Activated naive CD4-positive, alpha-beta T cell treated with anti-CD3 and anti-CD28 coated beads, Interleukin-2, amount 10 ng/mL, durations not matched to agents 7 days and 5 days (primary cell): Measurements from ENCODE around the gene PLCG1.
"Not testable (repeated sequence)": the region's sequence is repeated elsewhere in the genome, so short reads cannot be mapped to it uniquely, and the experiment has no call there.

Experiments
- CTCF ChIA-PET: fragments of 350-600 bp; sonication (Branson Sonifier 250); formaldehyde crosslinking; loops from one replicate; lab custom pipeline; 2021; ENCODE audit warnings: antibody characterized with exemption; lab: Charles Lee
- DNase-seq: peaks from one replicate; pipeline ENCODE4 v3.0.0-alpha.2; 2020
- H3K27ac Mint-ChIP-seq: one replicate; pipeline ENCODE4 v1.8.0; 2021; ENCODE audit warnings: mild to moderate bottlenecking, moderate library complexity, mixed read lengths
- H3K27me3 Mint-ChIP-seq: one replicate; pipeline ENCODE4 v1.8.0; 2021; ENCODE audit warnings: mild to moderate bottlenecking, mixed read lengths
- H3K36me3 Mint-ChIP-seq: one replicate; pipeline ENCODE4 v1.8.0; 2021; ENCODE audit warnings: mixed read lengths
- H3K4me1 Mint-ChIP-seq: one replicate; pipeline ENCODE4 v1.8.0; 2021; ENCODE audit warnings: mixed read lengths
- H3K4me3 Mint-ChIP-seq: one replicate; pipeline ENCODE4 v1.8.0; 2021; ENCODE audit warnings: mild to moderate bottlenecking, moderate library complexity, mixed read lengths
- H3K9me3 Mint-ChIP-seq: one replicate; pipeline ENCODE4 v1.8.0; 2021; ENCODE audit warnings: mixed read lengths

Gene PLCG1

DNA sequence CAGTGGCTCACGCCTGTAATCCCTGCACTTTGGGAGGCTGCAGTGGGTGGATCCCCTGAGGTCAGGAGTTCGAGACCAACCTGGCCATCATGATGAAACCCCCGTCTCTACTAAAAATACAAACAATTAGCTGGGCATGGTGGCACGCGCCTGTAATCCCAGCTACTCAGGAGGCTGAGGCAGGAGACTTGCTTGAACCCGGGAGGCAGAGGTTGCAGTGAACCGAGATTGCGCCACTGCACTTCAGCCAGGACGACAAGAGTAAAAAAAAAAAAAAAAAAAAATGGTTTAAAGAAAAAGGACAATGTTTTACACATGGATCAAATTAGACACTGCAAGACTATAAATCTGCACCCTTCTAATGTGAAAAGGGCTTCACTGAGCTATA is 5.0 kb upstream of the PLCG1 start:
- H3K36me3 Mint-ChIP-seq, H3K27me3 Mint-ChIP-seq, H3K27ac Mint-ChIP-seq, DNase-seq, H3K4me3 Mint-ChIP-seq, H3K9me3 Mint-ChIP-seq: not testable (repeated sequence)
- H3K4me1 Mint-ChIP-seq: peaks cover 33% of the 10 kb centered on the region
- CTCF ChIA-PET: interaction anchor here (0.7 to 12.7 kb wide), 7 partner anchors 25 to 207 kb away, joined by 3 to 240 read pairs (median 4); no protein-coding TSS in a partner anchor

DNA sequence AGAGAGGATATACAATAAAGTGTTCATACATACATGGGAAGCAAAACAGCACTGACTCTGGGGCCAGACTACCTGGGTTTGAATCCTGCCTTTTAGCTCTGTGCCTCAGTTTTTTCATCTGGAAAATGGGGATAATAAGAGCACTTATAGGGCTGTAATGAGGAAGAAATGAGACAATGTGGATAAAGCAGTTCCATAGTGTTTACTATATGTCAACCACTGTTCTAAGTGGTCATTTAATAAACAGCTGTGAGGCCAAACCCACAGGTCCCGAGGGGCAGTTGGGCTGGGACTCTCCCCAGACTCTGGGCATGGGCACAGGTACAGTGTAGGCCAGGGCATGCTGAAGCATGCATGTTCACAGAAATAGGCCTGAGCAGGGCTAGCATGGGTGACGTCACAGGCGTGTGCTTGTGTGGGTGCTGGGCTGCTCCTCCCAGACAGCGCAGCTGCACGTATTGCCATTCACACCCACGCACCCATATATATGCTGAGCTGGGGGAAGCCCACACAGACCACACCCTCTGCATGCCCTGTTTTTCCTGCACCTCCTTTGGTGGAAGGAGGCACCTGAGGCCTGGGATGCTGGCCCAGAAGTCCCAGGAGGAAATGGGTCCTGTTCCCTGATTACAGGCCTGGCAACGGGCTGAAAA is 3.5 kb upstream of the PLCG1 start:
- peak; percentile 54 for DNase-seq
- CTCF ChIA-PET: interaction anchor here (1.1 to 12.7 kb wide), 19 partner anchors 9 to 208 kb away, joined by 4 to 240 read pairs (median 11); partner anchors contain the start of gene LPIN3
- no peaks in the 10 kb centered on the region for H3K9me3 Mint-ChIP-seq
- peaks cover 9% of the 10 kb centered on the region for H3K36me3 Mint-ChIP-seq
- no peak overlapping the region for H3K4me3 Mint-ChIP-seq
- H3K4me1 Mint-ChIP-seq: peaks cover 33% of the 10 kb centered on the region
- no peak overlapping the region for H3K27ac Mint-ChIP-seq
- H3K27me3 Mint-ChIP-seq: no peaks in the 10 kb centered on the region

DNA sequence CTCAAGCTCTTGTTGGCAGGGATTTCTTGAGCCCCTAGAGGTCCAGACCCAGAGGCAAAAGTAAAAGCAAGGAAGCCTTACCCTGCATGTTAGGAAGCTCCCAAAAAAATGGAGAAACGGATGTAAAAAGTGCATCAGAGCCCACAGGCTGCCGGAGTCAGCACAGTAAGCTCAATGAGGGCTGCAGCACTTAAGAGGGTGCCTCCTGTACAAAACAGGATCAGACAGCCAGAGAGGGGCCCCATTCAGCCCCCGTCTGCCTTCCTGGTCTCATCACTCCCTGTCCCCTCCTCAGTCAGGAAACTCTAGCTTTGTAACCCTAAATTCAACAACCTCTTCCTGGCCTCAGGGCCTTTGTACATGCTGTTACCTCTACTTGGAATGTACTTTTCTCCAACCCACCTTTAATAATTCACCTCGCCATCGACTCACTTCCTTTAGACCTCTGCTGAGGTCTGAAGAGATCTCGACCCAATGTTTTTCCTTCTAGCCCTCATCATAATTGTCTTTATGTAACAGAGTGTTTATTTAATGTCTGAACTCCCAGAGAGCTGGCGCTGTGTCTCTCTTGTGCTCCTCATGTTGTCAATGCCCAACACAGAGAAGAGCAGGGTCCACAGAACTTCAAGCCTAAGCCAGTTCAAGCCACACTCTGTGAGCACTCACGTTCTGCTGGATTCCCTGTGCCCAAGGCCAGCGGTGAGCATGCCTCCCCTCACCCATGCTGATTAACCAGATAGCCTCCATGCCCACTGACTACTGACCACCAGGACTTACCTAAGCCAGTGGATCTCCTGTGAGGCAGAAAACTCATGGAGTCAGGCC is 2.8 kb upstream of the PLCG1 start:
- peaks cover 14% of the 10 kb centered on the region for H3K36me3 Mint-ChIP-seq
- H3K4me3 Mint-ChIP-seq: no peak overlapping the region
- H3K27me3 Mint-ChIP-seq: no peaks in the 10 kb centered on the region
- DNase-seq: peak; percentile 19
- peaks cover 34% of the 10 kb centered on the region for H3K4me1 Mint-ChIP-seq
- CTCF ChIA-PET: interaction anchor here (0.7 to 12.7 kb wide), 30 partner anchors 9 to 207 kb away, joined by 3 to 240 read pairs (median 8); partner anchors contain the start of gene LPIN3
- H3K27ac Mint-ChIP-seq: no peak overlapping the region
- no peaks in the 10 kb centered on the region for H3K9me3 Mint-ChIP-seq

DNA sequence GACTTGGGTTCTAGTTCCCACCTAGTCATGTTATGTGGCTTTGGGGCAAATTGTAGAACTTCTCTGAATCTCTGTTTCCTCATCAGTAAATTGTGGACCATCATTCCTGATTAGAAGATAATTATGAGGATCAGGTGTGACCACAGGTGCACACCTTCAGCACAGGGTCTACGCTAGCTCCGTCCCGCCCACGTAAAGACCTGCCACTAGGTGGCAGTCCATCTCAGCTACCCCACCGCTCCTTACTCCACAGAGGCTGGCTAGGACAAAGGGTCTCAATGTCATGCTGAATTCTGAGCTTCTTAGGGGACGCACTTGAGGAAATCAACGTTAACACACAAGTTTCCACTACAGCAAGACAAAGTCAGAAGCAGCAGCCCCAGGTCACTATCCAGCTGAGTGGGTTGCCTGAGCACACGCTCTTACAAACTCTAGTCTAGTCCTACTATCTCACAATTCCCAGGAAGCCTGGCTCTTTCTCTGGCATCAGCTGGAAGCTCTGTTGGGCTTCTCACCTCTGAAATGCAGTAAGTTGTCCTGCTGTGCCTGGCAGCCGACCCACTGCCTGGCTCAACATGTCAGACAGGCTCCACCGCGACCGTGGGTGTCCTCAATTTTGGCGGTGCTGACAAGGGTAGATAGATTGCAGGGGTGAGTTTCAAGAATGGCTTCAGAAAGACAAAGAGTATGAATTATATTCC is 2.0 kb upstream of the PLCG1 start:
- no peaks in the 10 kb centered on the region for H3K27me3 Mint-ChIP-seq
- H3K4me1 Mint-ChIP-seq: peaks cover 40% of the 10 kb centered on the region
- H3K36me3 Mint-ChIP-seq: peaks cover 21% of the 10 kb centered on the region
- CTCF ChIA-PET: interaction anchor here (0.7 to 12.7 kb wide), 30 partner anchors 8 to 275 kb away, joined by 3 to 240 read pairs (median 8); partner anchors contain the start of gene LPIN3
- peak overlapping the region; percentile 79 for H3K4me3 Mint-ChIP-seq
- H3K9me3 Mint-ChIP-seq: no peaks in the 10 kb centered on the region
- DNase-seq: peak; percentile 74
- H3K27ac Mint-ChIP-seq: peak overlapping the region; percentile 89

DNA sequence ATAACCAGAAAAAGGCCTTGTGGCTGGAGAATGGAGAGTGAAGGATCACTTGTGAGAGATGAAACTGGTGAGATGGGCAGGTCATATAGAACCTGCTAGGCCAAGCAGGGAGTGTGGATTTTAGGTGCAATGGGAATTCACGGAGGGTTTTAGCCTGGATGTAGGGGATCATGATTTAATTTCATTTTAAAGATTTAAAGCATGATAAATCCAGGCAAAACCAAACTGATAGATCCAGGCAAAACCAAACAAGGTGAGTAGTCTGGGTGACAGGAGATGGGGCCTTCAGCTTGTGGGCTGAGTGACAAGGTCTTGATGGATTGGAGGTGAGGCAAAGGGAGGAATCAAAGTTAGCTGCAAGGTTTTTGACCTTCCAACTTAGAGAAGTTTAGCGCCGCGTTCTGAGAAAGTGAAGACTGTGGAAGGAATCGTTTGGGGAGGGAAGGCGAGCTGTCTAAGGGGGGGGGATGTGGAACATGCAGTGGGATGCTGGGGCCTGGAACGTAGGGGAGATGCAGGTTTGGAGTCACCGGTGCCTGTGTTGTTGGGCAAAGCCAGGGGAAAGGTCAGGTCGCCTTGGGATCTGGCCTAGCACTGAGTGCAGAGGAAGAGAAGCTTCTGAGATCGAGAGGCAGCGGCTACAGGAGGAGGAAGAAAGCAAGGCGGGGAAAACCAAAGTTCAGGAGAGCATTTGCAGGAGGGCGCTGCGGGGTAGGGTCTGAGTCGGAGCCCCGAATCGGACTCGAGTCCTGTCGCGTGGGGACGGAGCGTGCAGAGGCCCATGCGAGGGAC is 1.3 kb upstream of the PLCG1 start:
- H3K9me3 Mint-ChIP-seq: no peaks in the 10 kb centered on the region
- no peaks in the 10 kb centered on the region for H3K27me3 Mint-ChIP-seq
- peaks cover 28% of the 10 kb centered on the region for H3K36me3 Mint-ChIP-seq
- CTCF ChIA-PET: interaction anchor here (0.9 to 12.7 kb wide), 24 partner anchors 8 to 275 kb away, joined by 3 to 240 read pairs (median 10); partner anchors contain the start of gene LPIN3
- DNase-seq: peak; percentile 19
- H3K4me3 Mint-ChIP-seq: peak overlapping the region; percentile 79
- peaks cover 47% of the 10 kb centered on the region for H3K4me1 Mint-ChIP-seq
- peak overlapping the region; percentile 89 for H3K27ac Mint-ChIP-seq

DNA sequence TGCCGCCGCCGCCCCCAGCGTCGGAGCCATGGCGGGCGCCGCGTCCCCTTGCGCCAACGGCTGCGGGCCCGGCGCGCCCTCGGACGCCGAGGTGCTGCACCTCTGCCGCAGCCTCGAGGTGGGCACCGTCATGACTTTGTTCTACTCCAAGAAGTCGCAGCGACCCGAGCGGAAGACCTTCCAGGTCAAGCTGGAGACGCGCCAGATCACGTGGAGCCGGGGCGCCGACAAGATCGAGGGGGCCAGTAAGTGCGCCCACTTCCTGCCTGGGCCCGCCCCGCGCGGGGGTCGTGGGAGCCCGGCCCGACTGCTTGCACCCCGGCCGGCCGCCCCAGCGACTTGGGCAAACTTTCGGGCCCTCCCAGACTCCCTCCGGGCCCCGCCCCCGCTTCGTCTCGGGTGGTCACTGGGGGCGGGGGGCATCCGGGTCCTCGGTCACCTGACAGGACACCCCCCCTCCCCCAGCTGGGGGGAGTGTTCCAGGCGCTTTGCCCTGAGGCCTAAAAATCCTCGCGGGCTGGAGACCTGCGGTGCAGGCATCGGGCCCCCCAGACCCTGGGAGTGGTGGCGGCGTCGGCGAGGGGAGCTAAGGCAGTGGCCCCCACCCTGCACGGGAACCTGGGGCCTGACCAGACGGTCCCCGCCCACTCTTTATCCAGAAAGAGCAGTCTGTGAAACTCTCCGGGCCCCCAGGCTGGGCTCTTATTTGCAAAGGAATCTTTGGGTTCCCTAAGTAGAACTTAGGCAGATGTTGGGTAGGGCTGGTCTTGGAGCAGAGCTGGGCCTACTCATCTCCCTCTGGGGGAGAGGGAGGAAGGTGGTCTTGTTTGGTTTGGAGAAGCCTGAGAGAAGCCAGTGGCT is 501 bp downstream of the PLCG1 start:
- peak overlapping the region; percentile 84 for H3K4me3 Mint-ChIP-seq
- H3K27ac Mint-ChIP-seq: peak overlapping the region; percentile 92
- CTCF ChIA-PET: interaction anchor here (0.7 to 12.7 kb wide), 5 partner anchors 19 to 147 kb away, joined by 3 to 240 read pairs (median 5); no protein-coding TSS in a partner anchor
- no peaks in the 10 kb centered on the region for H3K27me3 Mint-ChIP-seq
- peak; percentile 82 for DNase-seq
- no peaks in the 10 kb centered on the region for H3K9me3 Mint-ChIP-seq
- peaks cover 37% of the 10 kb centered on the region for H3K36me3 Mint-ChIP-seq
- peaks cover 63% of the 10 kb centered on the region for H3K4me1 Mint-ChIP-seq

DNA sequence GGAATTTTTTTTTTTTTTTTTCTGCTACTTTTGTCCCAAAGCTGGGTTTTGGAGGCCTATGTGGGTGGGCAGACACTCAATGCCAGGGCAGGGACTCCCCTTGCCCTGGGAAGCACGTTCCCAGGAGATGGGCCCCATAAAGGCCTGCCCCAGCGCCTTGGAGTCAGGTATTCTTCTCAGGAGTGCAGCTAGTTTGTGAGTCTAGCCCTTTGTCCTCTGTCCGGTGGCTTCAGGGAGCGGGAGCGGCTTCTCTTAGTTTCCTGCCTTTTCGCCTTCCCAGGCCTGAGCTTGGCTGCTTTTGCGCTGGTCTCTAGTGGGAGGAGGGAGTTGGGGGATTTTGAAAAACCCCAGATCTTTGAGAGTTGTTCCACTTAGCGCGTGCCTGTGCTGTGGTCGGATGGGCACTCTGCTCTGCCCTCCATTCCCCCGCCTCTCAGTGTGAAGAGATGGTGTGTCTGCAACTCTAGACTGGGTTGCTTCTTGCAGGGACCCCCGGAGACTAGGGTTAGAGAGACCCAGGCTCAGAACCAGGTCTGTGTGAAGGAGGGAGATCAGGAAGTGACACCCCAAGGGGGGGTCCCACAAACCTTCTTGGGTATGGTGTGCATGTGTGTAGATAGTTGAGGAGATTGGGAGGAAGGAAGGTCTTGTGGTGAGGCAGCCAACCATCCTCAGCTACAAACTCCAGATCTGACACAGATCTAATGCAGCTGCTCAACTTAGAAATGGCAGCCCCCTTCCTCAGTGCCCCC is 1.3 kb downstream of the PLCG1 start:
- CTCF ChIA-PET: interaction anchor here (1.6 to 12.7 kb wide), 4 partner anchors 19 to 148 kb away, joined by 4 to 240 read pairs (median 7); no protein-coding TSS in a partner anchor
- Mint-ChIP-seq H3K27ac (peak overlapping the region; percentile 92), H3K36me3 (peaks cover 40% of the 10 kb centered on the region), H3K27me3 (no peaks in the 10 kb centered on the region), H3K4me3 (peak overlapping the region; percentile 84), H3K9me3 (no peaks in the 10 kb centered on the region), H3K4me1 (peaks cover 68% of the 10 kb centered on the region)
- DNase-seq: peak; percentile 61

DNA sequence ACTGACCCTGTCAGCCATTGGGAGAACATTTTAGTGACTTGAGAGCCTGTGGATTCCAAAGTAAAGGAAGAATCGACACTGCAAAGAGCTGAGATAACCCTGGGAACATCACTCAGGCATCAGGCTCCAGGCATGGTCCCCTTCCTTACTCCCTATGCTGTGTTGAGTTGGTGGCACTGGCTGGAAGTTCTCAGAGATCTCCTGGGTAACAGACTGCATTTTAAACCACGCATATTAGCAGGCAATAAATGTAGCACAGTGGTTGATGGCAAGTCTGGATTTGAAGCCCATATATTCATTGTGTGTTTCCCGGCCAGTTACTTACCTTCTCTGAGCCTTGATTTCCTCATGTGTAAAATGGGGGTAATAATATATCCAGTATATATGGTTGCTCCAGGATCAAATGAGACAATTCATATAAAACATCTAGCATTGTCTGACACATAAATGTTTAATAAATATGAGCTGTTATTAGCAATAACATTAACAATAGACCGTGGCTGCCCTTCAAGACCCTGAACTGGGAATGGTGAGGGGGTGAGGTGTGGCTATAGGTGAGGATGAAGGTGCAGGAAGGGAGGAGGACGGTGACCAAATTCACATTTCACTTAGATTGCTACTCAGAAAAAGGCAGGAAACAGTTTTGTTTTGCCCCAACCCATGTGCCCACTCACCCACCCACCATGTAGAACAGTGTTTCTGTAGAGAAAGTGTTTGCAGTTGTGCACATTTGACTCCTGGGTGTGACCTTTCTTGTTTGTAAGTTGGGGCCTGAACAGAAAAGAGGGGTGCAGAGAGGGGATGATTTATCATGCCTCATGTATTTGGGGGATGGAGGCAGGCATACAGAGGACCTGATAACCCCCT is 2.1 kb downstream of the PLCG1 start:
- CTCF ChIA-PET: interaction anchor here (1.2 to 12.7 kb wide), 5 partner anchors 18 to 149 kb away, joined by 4 to 240 read pairs (median 5); no protein-coding TSS in a partner anchor
- Mint-ChIP-seq H3K9me3 (no peaks in the 10 kb centered on the region), H3K4me1 (peaks cover 71% of the 10 kb centered on the region), H3K27me3 (no peaks in the 10 kb centered on the region), H3K36me3 (peaks cover 47% of the 10 kb centered on the region), H3K27ac (peak overlapping the region; percentile 92), H3K4me3 (peak overlapping the region; percentile 84)
- peak; percentile 53 for DNase-seq

DNA sequence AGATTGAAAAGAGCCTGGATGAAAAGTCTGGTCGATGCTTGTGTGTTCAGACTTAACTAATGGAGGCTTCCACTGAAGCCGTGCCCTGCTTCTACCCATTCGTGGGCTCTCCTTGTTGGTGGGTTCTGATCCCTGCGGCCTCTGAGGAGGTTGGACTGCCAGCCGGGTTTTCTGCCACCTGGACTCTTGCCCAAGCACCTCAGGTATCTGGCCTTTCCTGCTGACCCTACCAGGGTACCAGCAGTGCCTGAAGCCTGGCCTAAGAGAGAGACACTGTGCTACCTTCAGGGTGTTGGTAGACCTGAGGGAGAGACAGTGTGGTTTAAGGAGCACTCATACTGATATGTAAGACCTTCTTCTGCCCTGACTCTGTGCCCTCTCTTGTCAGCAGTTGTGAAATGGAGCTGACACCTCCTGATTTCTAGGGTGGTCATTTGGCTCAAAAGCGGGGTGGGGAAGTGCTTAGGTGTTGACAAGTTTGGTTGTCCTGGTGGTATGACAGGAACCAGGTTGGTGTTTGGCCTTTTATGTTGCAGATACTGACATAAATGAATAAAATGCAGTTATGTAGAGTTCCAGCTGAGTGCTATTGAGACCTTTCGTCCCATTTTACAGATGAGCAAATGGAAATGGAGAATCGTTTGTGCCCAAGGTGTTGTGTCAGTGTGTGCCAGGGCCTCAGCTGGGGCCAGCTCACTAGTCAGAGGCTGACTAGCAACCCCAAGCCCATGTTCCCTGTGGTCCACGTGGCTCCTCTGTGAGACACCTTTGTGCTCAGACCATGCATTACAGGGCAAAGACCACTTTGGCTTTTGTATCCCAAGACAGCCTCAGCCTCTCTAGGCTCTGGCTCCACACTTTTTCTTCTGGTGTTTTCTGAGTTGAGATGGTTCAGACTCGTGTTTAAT is 3.1 kb downstream of the PLCG1 start:
- CTCF ChIA-PET: interaction anchor here (1.2 to 12.7 kb wide), 3 partner anchors 17 to 91 kb away, joined by 4 to 240 read pairs (median 17); no protein-coding TSS in a partner anchor
- H3K27ac Mint-ChIP-seq: peak overlapping the region; percentile 92
- peak; percentile 21 for DNase-seq
- H3K9me3 Mint-ChIP-seq: no peaks in the 10 kb centered on the region
- peak overlapping the region; percentile 84 for H3K4me3 Mint-ChIP-seq
- no peaks in the 10 kb centered on the region for H3K27me3 Mint-ChIP-seq
- peaks cover 71% of the 10 kb centered on the region for H3K4me1 Mint-ChIP-seq
- peaks cover 57% of the 10 kb centered on the region for H3K36me3 Mint-ChIP-seq

DNA sequence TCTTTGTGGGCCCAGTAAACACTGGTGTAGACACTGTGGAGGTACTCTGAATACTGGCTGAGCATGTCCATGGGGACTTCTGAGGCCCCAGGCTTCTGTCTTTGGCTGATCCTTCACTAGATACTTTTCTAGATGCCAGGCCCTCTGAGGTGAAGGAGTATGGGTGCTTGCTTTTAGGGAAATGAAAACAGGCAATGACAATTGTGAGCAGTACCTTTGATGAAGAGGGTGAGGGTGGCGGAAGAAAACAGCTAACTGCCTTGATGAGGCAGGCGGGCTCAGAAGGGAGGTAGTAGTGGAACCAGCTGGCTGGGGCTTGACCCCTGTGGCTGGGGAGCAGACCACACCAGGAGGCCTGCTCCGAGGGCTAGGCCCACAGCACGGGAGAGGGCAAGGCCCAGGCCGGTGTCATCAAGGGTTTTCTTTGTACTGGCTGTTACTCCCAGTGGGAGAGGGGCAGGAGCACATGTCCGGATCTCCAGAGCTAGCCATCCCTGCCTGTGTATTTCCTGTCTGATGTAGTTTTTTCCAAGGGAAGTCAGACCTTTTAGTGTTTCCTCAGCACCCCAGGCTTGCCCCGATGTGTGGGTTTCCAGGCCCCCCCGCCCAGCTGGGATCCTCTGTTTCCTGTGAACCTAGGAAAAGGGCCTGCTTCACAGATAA is 3.9 kb downstream of the PLCG1 start:
- H3K9me3 Mint-ChIP-seq: no peaks in the 10 kb centered on the region
- peaks cover 71% of the 10 kb centered on the region for H3K4me1 Mint-ChIP-seq
- H3K36me3 Mint-ChIP-seq: peaks cover 64% of the 10 kb centered on the region
- H3K27ac Mint-ChIP-seq: peak overlapping the region; percentile 92
- H3K4me3 Mint-ChIP-seq: peak overlapping the region; percentile 84
- DNase-seq: peak; percentile 30
- H3K27me3 Mint-ChIP-seq: no peaks in the 10 kb centered on the region
- CTCF ChIA-PET: interaction anchor here (0.9 to 12.7 kb wide), 5 partner anchors 16 to 150 kb away, joined by 3 to 240 read pairs (median 4); no protein-coding TSS in a partner anchor
